GM12878 (cell line): ENCODE results near the gene SYTL4. TPM values are rescaled to one million over a fixed set of nuclear protein-coding genes. Genes with fewer than 3 reads are reported as not detected.

ENCODE experiments used
- ATAC-seq: fragments of 200-7000 bp; cut with Tn5 transposase; 3 replicates; pipeline ENCODE4 v1.9.1; 2020; ENCODE audit warnings: mild to moderate bottlenecking, moderate library complexity
- BruUV-seq: library from RNA; stranded (reverse); fragments of 400-500 nt; replicated peaks from 2 replicates; lab custom pipeline; 2021; lab: Mats Ljungman, UMichigan
- CTCF ChIA-PET: fragments of 300-600 bp; sonication (Branson Sonifier 250); formaldehyde crosslinking; extraction: SDS; loops from one replicate; lab custom pipeline; 2021; ENCODE audit warnings: inconsistent platforms; lab: Yijun Ruan, JAX
- POLR2A ChIA-PET: fragments of 350-600 bp; formaldehyde crosslinking; extraction: SDS; loops from one replicate; lab custom pipeline; 2021; ENCODE audit warnings: inconsistent platforms; lab: Charles Lee
- RAD21 ChIA-PET: fragments of 300-600 bp; sonication (Branson Sonifier 250); formaldehyde crosslinking; loops from one replicate; lab custom pipeline; 2023; ENCODE audit warnings: antibody characterized with exemption; ENCODE audit not compliant: unreplicated experiment; lab: Charles Lee
- SMC1A ChIA-PET: fragments of 300-600 bp; sonication (Branson Sonifier 250); formaldehyde crosslinking; loops from one replicate; lab custom pipeline; 2023; ENCODE audit not compliant: unreplicated experiment, uncharacterized antibody; lab: Charles Lee
- DNase-seq: peaks from one replicate; pipeline ENCODE4 v3.0.0-alpha.2; 2011; ENCODE audit warnings: low read depth, low spot score
- FAIRE-seq: peaks from 3 replicates; lab custom pipeline; 2011; peaks lifted over from hg19 to GRCh38; lab: Jason Lieb, UNC
- H2AFZ ChIP-seq: 2 replicates; pipeline ENCODE4 v1.6.0; 2011; ENCODE audit warnings: low read depth, low read length, control low read depth; ENCODE audit not compliant: control insufficient read depth
- H3K27ac ChIP-seq: 2 replicates; pipeline ENCODE4 v1.5.1; 2011; ENCODE audit warnings: control low read depth; ENCODE audit not compliant: control insufficient read depth, insufficient read depth
- H3K27me3 ChIP-seq, 2 experiments: replicated peaks in 1 of 2; 2 replicates each; pipeline versions ENCODE4 v1.6.0 to v1.6.1; 2011; ENCODE audit warnings: low read length in 1 of 2; ENCODE audit not compliant: control insufficient read depth in 2 of 2, insufficient read depth in 2 of 2
- H3K36me3 ChIP-seq, 2 experiments: 2 replicates each; pipeline ENCODE4 v1.5.1; 2011; ENCODE audit warnings: low read length in 1 of 2; ENCODE audit not compliant: control insufficient read depth in 2 of 2, insufficient read depth in 2 of 2
- H3K4me1 ChIP-seq: 2 replicates; pipeline ENCODE4 v1.6.1; 2011; ENCODE audit warnings: mild to moderate bottlenecking, low read length, moderate library complexity, mixed read lengths; ENCODE audit not compliant: control insufficient read depth, insufficient read depth
- H3K4me2 ChIP-seq: 2 replicates; pipeline ENCODE4 v1.6.0; 2011; ENCODE audit warnings: control low read depth; ENCODE audit not compliant: control insufficient read depth, insufficient read depth
- H3K4me3 ChIP-seq: fragments of 200-600 bp; sonication (generic); 2 replicates; pipeline ENCODE4 v1.5.1; 2016
- H3K79me2 ChIP-seq: 2 replicates; pipeline ENCODE4 v1.6.0; 2011; ENCODE audit warnings: low read length; ENCODE audit not compliant: control insufficient read depth, insufficient read depth
- H3K9ac ChIP-seq: 2 replicates; pipeline ENCODE4 v1.8.0; 2011; ENCODE audit warnings: low read length, control low read depth, mixed read lengths; ENCODE audit not compliant: control insufficient read depth, insufficient read depth
- H3K9me3 ChIP-seq: replicated peaks from 3 replicates; pipeline ENCODE4 v1.5.1; 2011; ENCODE audit warnings: mild to moderate bottlenecking, low read length; ENCODE audit not compliant: control insufficient read depth, insufficient read depth
- H4K20me1 ChIP-seq: 2 replicates; pipeline ENCODE4 v1.6.0; 2011; ENCODE audit not compliant: control insufficient read depth, insufficient read depth
- CEBPZ ChIP-seq: fragments of 150-350 bp; IDR thresholded peaks from 2 replicates; pipeline ENCODE4 v1.6.1; 2016; ENCODE audit warnings: low read depth, low read length
- SPI1 ChIP-seq: IDR thresholded peaks from 2 replicates; pipeline ENCODE4 v1.6.1; 2011; ENCODE audit warnings: low read depth, mild to moderate bottlenecking, low read length, moderate library complexity, borderline replicate concordance; ENCODE audit not compliant: insufficient read depth
- WGBS: methylation state at CpG from one replicate; pipeline ENCODE4 v1.1.6; 2016; ENCODE audit warnings: low lambda C conversion rate; ENCODE audit not compliant: insufficient replicate concordance, insufficient coverage; ENCODE audit errors: missing lambda C conversion rate; 5-methylcytosine and 5-hydroxymethylcytosine counted together
- in situ Hi-C: fragments of 300-500 bp; cut with MboI; formaldehyde crosslinking; loops from 9 replicates; pipeline ENCODE4 v1.14.3; 2018; ENCODE audit warnings: mixed read lengths
- intact Hi-C: fragments of 100-400 bp; cut with micrococcal nuclease; formaldehyde crosslinking; loops from one replicate; pipeline ENCODE4 v1.14.2; 2022; ENCODE audit not compliant: unreplicated experiment
- polyA plus RNA-seq, 11 experiments: library from polyadenylated mRNA; depleted of rRNA in 4 of 11; unstranded in 6 of 11; stranded (reverse) in 5 of 11; fragments of >200 nt; fragmentation: Nextera tagmentation in 4 of 11; fragmentation: Illumina TruSeq in 1 of 11; extraction: Ambion mirVana in 4 of 11; extraction: Trizol in 1 of 11; gene quantifications; 1 replicate in 1 of 11; 2 replicates in 10 of 11; pipeline versions ENCODE4 v1.2.1 to v1.2.3, GENCODE V29; 2011 to 2016; ENCODE audit warnings: inconsistent platforms in 2 of 11, missing spikeins in 2 of 11, low read depth in 1 of 11
- total RNA-seq, 4 experiments: library from RNA; depleted of rRNA in 3 of 4; stranded (reverse); fragments of >200 nt in 3 of 4; fragmentation: Illumina TruSeq in 1 of 4; extraction: Trizol in 1 of 4; gene quantifications; 2 replicates each; pipeline versions ENCODE4 v1.2.1 to v1.2.3, GENCODE V29; 2013 to 2021

SYTL4 gene
- total and polyA plus RNA-seq, 10 of the 15 experiments (the other 5 are each of a cell fraction or from before 2014, with no cell fraction given) = 0.07 to 0.74 (median 0.19) TPM; not detected in 2

GRCh38 chrX:100674705-100675104 is 57.2 kb downstream of the SYTL4 start:
- Histone ChIP-seq H3K27me3 (no peaks in the 10 kb centered on the region), H3K9ac (no peak overlapping the region), H3K79me2 (no peaks in the 10 kb centered on the region), H3K27ac (no peak overlapping the region), H2AFZ (no peak overlapping the region), H3K4me2 (no peak overlapping the region), H3K36me3 (no peaks in the 10 kb centered on the region), H3K4me3 (no peak overlapping the region), H4K20me1 (no peaks in the 10 kb centered on the region), H3K4me1 (no peaks in the 10 kb centered on the region), H3K9me3 (no peaks in the 10 kb centered on the region)
- ChIA-PET CTCF (interaction anchor here (1.0 to 7.7 kb wide), 5 partner anchors 11 to 92 kb away, joined by 3 to 86 read pairs (median 4); no protein-coding TSS in a partner anchor), SMC1A (interaction anchor here (1.4 to 1.6 kb wide), 2 partner anchors 12 to 13 kb away, joined by 3 to 5 read pairs; no protein-coding TSS in a partner anchor), RAD21 (interaction anchor here (1.2 kb wide), 1 partner anchor 94 kb away, joined by 5 read pairs; no protein-coding TSS in a partner anchor), POLR2A (no interaction called here)
- in situ Hi-C loops = no loop called here
- DNase-seq (no peak), FAIRE-seq (no peak), ATAC-seq (peak; percentile 34)
- intact Hi-C loops = no loop called here
- TF ChIP-seq SPI1 (peak; percentile 66; the same call in 1 of the 2 replicates), CEBPZ (no peak)
- no TSS peak for BruUV-seq
- WGBS = 3% methylated on average over 2 of the region's 2 CpGs
